GM23338 (cell line): ENCODE data around the gene PPCS. TPM values are rescaled to one million over a fixed set of nuclear protein-coding genes. Genes with fewer than 3 reads are reported as not detected.

Experiments used
- ATAC-seq: fragments of 200-7000 bp; cut with Tn5 transposase; 3 replicates; pipeline ENCODE4 v1.9.1; 2020
- DNase-seq: peaks from one replicate; pipeline ENCODE4 v3.0.0-alpha.2; 2015; ENCODE audit warnings: low spot score
- H2AFZ ChIP-seq: fragments of 200-600 bp; sonication (generic); 2 replicates; pipeline ENCODE4 v1.8.0; 2016; ENCODE audit warnings: antibody characterized with exemption, mild to moderate bottlenecking, moderate library complexity
- H3F3A ChIP-seq: fragments of 200-600 bp; sonication (generic); replicated peaks from 2 replicates; pipeline ENCODE4 v1.8.0; 2017; ENCODE audit warnings: antibody characterized with exemption, mixed run types, low read depth
- H3K27ac ChIP-seq: fragments of 200-600 bp; sonication (generic); 2 replicates; pipeline ENCODE4 v1.6.1; 2016; ENCODE audit warnings: low read depth
- H3K27me3 ChIP-seq: fragments of 200-600 bp; sonication (generic); 2 replicates; pipeline ENCODE4 v1.8.0; 2016; ENCODE audit warnings: mild to moderate bottlenecking, mixed run types, moderate library complexity; ENCODE audit not compliant: insufficient read depth
- H3K36me3 ChIP-seq: fragments of 200-600 bp; sonication (generic); 2 replicates; pipeline ENCODE4 v1.8.0; 2016; ENCODE audit warnings: mild to moderate bottlenecking; ENCODE audit not compliant: insufficient read depth
- H3K4me1 ChIP-seq: fragments of 200-600 bp; sonication (generic); 2 replicates; pipeline ENCODE4 v1.8.0; 2016; ENCODE audit warnings: mild to moderate bottlenecking, moderate library complexity; ENCODE audit not compliant: insufficient read depth
- H3K4me2 ChIP-seq: fragments of 200-600 bp; sonication (generic); 2 replicates; pipeline ENCODE4 v1.7.1; 2017; ENCODE audit warnings: mixed run types
- H3K4me3 ChIP-seq: fragments of 200-600 bp; sonication (generic); 2 replicates; pipeline ENCODE4 v1.6.1; 2016; ENCODE audit warnings: mixed run types
- H3K79me2 ChIP-seq: fragments of 200-600 bp; sonication (generic); replicated peaks from 2 replicates; pipeline ENCODE4 v1.8.0; 2017; ENCODE audit warnings: mild to moderate bottlenecking; ENCODE audit not compliant: insufficient read depth
- H3K9me2 ChIP-seq: fragments of 200-600 bp; sonication (generic); 2 replicates; pipeline ENCODE4 v1.8.0; 2017; ENCODE audit not compliant: insufficient read depth
- H4K20me1 ChIP-seq: fragments of 200-600 bp; sonication (generic); replicated peaks from 2 replicates; pipeline ENCODE4 v1.8.0; 2017; ENCODE audit warnings: mild to moderate bottlenecking; ENCODE audit not compliant: insufficient read depth
- H3K27ac Mint-ChIP-seq: 2 replicates; pipeline ENCODE4 v1.8.0; 2020; ENCODE audit warnings: inconsistent platforms, mild to moderate bottlenecking, moderate library complexity, mixed read lengths
- H3K27me3 Mint-ChIP-seq: 3 replicates; pipeline ENCODE4 v1.8.0; 2022; ENCODE audit warnings: low read depth, mild to moderate bottlenecking, moderate library complexity, mixed read lengths, inconsistent platforms; ENCODE audit not compliant: insufficient read depth, poor library complexity
- H3K36me3 Mint-ChIP-seq: 3 replicates; pipeline ENCODE4 v1.8.0; 2021; ENCODE audit warnings: low read depth, mild to moderate bottlenecking, inconsistent platforms, moderate library complexity, mixed read lengths
- H3K4me1 Mint-ChIP-seq: 3 replicates; pipeline ENCODE4 v1.8.0; 2020; ENCODE audit warnings: mild to moderate bottlenecking, inconsistent platforms, mixed read lengths
- H3K4me3 Mint-ChIP-seq: 3 replicates; pipeline ENCODE4 v1.8.0; 2021; ENCODE audit warnings: moderate library complexity, mild to moderate bottlenecking, inconsistent platforms, mixed read lengths
- H3K9me3 Mint-ChIP-seq: 3 replicates; pipeline ENCODE4 v1.8.0; 2020; ENCODE audit warnings: moderate library complexity, mild to moderate bottlenecking, inconsistent platforms, mixed read lengths
- CREB1 ChIP-seq: fragments of 250-450 bp; sonication (Bioruptor Pico); IDR thresholded peaks from 2 replicates; pipeline ENCODE4 v1.5.0; 2020; ENCODE audit warnings: low read depth, mild to moderate bottlenecking, moderate library complexity
- EZH2 ChIP-seq: fragments of 200-600 bp; sonication (generic); IDR thresholded peaks from one replicate; pipeline ENCODE4 v1.8.0; 2017; ENCODE audit warnings: antibody characterized with exemption, mild to moderate bottlenecking, low read depth; ENCODE audit not compliant: unreplicated experiment
- EZH2phosphoT487 ChIP-seq: fragments of 200-600 bp; sonication (generic); IDR thresholded peaks from one replicate; pipeline ENCODE4 v1.8.1; 2018; ENCODE audit warnings: antibody characterized with exemption; ENCODE audit not compliant: unreplicated experiment
- JUNB ChIP-seq: IDR thresholded peaks from one replicate; pipeline ENCODE4 v1.6.1; 2016; ENCODE audit warnings: antibody characterized with exemption; ENCODE audit not compliant: unreplicated experiment
- ZNF114 ChIP-seq: fragments of 250-450 bp; sonication (Bioruptor Pico); IDR thresholded peaks from 2 replicates; pipeline ENCODE4 v1.5.0; 2020; ENCODE audit warnings: mild to moderate bottlenecking, moderate library complexity
- polyA plus RNA-seq: library from polyadenylated mRNA; unstranded; fragments of >200 nt; fragmentation: Nextera tagmentation; extraction: Ambion mirVana; gene quantifications from 2 replicates; pipeline ENCODE4 v1.2.1, GENCODE V29; 2016
- total RNA-seq: library from RNA; depleted of rRNA; stranded (reverse); fragments of >200 nt; shearing (Covaris generic); gene quantifications from 2 replicates; pipeline ENCODE4 v1.2.3, GENCODE V29; 2014
- TF ChIP-seq, protein P1 (sequence below), 2 experiments: fragments of 200-600 bp in 1 of 2; sonication (generic) in 1 of 2; conservative IDR thresholded peaks; 2 replicates each; pipeline versions ENCODE4 v1.5.1 to v1.6.1; 2016 to 2017; ENCODE audit warnings: antibody characterized with exemption in 2 of 2, low read depth in 2 of 2, mild to moderate bottlenecking in 2 of 2, moderate library complexity in 1 of 2
- TF ChIP-seq, protein P2 (sequence below): IDR thresholded peaks from one replicate; pipeline ENCODE4 v1.6.1; 2018; ENCODE audit warnings: antibody characterized with exemption; ENCODE audit not compliant: unreplicated experiment
- TF ChIP-seq, protein P3 (sequence below): fragments of 250-450 bp; sonication (Bioruptor Pico); IDR thresholded peaks from 2 replicates; pipeline ENCODE4 v1.5.0; 2020; ENCODE audit warnings: mild to moderate bottlenecking, moderate library complexity

PPCS gene
- total and polyA plus RNA-seq, 2 experiments from 2014 or later = 35.6 to 47.6 TPM

DNA sequence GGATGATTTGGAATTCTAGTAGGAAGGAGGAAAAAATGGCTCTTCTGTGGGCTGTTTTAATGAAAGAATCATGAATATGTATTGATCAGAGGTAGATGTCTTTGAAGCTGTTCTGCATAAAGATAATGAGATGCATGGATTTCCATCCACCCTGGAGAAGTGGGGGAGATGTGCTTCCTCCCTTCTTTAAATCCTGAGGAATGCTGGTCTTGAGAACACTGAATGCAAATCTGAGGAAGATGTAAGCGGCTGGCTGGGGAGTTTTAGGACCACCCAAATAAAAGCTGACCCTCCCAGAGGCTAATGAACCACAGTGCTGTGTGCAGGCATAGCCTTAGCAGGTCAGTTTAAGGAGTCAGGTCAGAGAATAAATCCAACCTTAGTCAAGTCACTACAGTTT is 37.8 kb upstream of the PPCS start:
- H3K9me3 Mint-ChIP-seq = no peaks in the 10 kb centered on the region
- peak overlapping the region; percentile 80; the same call in 1 of the 2 replicates for H3K27ac Mint-ChIP-seq
- peak overlapping the region; percentile 84 for H3K27ac ChIP-seq
- 0 out of 3 replicates have a peak overlapping the region, but pooled peaks have one; percentile 8 for H3K4me3 Mint-ChIP-seq
- H3K27me3 ChIP-seq = no peaks in the 10 kb centered on the region
- H3K4me2 ChIP-seq = peak overlapping the region; percentile 71
- H3K4me1 Mint-ChIP-seq = peaks cover 42% of the 10 kb centered on the region
- no peaks in the 10 kb centered on the region for H3K36me3 Mint-ChIP-seq
- H3K27me3 Mint-ChIP-seq = peaks cover 11% of the 10 kb centered on the region
- H3F3A ChIP-seq = no peaks in the 10 kb centered on the region
- no peak for TF ChIP-seq JUNB
- no peak for TF ChIP-seq ZNF114 (CRISPR knock-in tag)
- no peak for TF ChIP-seq EZH2phosphoT487
- no peak for TF ChIP-seq CREB1 (CRISPR knock-in tag)
- TF ChIP-seq, protein P1, sequence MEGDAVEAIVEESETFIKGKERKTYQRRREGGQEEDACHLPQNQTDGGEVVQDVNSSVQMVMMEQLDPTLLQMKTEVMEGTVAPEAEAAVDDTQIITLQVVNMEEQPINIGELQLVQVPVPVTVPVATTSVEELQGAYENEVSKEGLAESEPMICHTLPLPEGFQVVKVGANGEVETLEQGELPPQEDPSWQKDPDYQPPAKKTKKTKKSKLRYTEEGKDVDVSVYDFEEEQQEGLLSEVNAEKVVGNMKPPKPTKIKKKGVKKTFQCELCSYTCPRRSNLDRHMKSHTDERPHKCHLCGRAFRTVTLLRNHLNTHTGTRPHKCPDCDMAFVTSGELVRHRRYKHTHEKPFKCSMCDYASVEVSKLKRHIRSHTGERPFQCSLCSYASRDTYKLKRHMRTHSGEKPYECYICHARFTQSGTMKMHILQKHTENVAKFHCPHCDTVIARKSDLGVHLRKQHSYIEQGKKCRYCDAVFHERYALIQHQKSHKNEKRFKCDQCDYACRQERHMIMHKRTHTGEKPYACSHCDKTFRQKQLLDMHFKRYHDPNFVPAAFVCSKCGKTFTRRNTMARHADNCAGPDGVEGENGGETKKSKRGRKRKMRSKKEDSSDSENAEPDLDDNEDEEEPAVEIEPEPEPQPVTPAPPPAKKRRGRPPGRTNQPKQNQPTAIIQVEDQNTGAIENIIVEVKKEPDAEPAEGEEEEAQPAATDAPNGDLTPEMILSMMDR (conservative IDR thresholded peaks at IDR 0.05; ENCODE audit: low read depth in 2 of 2) = no peak
- TF ChIP-seq, protein P2, sequence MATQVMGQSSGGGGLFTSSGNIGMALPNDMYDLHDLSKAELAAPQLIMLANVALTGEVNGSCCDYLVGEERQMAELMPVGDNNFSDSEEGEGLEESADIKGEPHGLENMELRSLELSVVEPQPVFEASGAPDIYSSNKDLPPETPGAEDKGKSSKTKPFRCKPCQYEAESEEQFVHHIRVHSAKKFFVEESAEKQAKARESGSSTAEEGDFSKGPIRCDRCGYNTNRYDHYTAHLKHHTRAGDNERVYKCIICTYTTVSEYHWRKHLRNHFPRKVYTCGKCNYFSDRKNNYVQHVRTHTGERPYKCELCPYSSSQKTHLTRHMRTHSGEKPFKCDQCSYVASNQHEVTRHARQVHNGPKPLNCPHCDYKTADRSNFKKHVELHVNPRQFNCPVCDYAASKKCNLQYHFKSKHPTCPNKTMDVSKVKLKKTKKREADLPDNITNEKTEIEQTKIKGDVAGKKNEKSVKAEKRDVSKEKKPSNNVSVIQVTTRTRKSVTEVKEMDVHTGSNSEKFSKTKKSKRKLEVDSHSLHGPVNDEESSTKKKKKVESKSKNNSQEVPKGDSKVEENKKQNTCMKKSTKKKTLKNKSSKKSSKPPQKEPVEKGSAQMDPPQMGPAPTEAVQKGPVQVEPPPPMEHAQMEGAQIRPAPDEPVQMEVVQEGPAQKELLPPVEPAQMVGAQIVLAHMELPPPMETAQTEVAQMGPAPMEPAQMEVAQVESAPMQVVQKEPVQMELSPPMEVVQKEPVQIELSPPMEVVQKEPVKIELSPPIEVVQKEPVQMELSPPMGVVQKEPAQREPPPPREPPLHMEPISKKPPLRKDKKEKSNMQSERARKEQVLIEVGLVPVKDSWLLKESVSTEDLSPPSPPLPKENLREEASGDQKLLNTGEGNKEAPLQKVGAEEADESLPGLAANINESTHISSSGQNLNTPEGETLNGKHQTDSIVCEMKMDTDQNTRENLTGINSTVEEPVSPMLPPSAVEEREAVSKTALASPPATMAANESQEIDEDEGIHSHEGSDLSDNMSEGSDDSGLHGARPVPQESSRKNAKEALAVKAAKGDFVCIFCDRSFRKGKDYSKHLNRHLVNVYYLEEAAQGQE = no peak
- no peak for TF ChIP-seq EZH2
- TF ChIP-seq, protein P3, sequence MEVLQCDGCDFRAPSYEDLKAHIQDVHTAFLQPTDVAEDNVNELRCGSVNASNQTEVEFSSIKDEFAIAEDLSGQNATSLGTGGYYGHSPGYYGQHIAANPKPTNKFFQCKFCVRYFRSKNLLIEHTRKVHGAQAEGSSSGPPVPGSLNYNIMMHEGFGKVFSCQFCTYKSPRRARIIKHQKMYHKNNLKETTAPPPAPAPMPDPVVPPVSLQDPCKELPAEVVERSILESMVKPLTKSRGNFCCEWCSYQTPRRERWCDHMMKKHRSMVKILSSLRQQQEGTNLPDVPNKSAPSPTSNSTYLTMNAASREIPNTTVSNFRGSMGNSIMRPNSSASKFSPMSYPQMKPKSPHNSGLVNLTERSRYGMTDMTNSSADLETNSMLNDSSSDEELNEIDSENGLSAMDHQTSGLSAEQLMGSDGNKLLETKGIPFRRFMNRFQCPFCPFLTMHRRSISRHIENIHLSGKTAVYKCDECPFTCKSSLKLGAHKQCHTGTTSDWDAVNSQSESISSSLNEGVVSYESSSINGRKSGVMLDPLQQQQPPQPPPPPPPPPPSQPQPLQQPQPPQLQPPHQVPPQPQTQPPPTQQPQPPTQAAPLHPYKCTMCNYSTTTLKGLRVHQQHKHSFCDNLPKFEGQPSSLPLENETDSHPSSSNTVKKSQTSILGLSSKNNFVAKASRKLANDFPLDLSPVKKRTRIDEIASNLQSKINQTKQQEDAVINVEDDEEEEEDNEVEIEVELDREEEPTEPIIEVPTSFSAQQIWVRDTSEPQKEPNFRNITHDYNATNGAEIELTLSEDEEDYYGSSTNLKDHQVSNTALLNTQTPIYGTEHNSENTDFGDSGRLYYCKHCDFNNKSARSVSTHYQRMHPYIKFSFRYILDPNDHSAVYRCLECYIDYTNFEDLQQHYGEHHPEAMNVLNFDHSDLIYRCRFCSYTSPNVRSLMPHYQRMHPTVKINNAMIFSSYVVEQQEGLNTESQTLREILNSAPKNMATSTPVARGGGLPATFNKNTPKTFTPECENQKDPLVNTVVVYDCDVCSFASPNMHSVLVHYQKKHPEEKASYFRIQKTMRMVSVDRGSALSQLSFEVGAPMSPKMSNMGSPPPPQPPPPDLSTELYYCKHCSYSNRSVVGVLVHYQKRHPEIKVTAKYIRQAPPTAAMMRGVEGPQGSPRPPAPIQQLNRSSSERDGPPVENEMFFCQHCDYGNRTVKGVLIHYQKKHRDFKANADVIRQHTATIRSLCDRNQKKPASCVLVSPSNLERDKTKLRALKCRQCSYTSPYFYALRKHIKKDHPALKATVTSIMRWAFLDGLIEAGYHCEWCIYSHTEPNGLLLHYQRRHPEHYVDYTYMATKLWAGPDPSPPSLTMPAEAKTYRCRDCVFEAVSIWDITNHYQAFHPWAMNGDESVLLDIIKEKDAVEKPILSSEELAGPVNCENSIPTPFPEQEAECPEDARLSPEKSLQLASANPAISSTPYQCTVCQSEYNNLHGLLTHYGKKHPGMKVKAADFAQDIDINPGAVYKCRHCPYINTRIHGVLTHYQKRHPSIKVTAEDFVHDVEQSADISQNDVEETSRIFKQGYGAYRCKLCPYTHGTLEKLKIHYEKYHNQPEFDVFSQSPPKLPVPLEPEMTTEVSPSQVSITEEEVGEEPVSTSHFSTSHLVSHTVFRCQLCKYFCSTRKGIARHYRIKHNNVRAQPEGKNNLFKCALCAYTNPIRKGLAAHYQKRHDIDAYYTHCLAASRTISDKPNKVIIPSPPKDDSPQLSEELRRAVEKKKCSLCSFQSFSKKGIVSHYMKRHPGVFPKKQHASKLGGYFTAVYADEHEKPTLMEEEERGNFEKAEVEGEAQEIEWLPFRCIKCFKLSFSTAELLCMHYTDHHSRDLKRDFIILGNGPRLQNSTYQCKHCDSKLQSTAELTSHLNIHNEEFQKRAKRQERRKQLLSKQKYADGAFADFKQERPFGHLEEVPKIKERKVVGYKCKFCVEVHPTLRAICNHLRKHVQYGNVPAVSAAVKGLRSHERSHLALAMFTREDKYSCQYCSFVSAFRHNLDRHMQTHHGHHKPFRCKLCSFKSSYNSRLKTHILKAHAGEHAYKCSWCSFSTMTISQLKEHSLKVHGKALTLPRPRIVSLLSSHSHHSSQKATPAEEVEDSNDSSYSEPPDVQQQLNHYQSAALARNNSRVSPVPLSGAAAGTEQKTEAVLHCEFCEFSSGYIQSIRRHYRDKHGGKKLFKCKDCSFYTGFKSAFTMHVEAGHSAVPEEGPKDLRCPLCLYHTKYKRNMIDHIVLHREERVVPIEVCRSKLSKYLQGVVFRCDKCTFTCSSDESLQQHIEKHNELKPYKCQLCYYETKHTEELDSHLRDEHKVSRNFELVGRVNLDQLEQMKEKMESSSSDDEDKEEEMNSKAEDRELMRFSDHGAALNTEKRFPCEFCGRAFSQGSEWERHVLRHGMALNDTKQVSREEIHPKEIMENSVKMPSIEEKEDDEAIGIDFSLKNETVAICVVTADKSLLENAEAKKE (CRISPR knock-in tag) = no peak
- H3K9me2 ChIP-seq = no peaks in the 10 kb centered on the region
- no peaks in the 10 kb centered on the region for H4K20me1 ChIP-seq
- H3K79me2 ChIP-seq = no peaks in the 10 kb centered on the region
- no peaks in the 10 kb centered on the region for H3K36me3 ChIP-seq
- peaks cover 27% of the 10 kb centered on the region for H3K4me1 ChIP-seq
- ATAC-seq = peak; percentile 57
- H2AFZ ChIP-seq = no peak overlapping the region
- DNase-seq = peak; percentile 61
- no peak overlapping the region for H3K4me3 ChIP-seq
